GM21526 (cell line): ENCODE data around the gene MMS19.

Source experiments
- ATAC-seq: cut with Tn5 transposase; IDR thresholded peaks from one replicate; pipeline ENCODE4 v1.9.1; 2021; ENCODE audit warnings: moderate library complexity; ENCODE audit not compliant: unreplicated experiment, low FRiP score

MMS19 gene

DNA sequence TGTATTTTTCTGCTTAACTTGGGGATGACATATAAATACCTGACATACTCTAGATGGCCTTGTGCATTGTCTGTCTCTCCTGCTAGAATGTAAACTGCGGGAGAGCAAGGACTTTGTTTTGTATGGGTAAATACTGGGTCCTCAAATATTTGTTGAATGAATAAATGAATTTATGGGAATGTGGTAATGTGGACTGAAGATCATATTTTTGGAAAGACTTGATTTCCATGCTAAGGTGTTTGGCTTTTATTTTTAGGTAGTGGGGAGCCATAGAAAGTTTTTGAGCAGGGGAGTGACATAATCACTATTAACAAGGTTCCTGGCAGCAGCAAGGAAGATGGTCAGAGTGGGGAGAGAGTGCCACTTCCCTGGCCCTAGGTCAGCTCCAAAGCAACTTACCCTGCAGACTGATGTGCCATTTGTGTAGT, 27.5 kb upstream of the MMS19 start:
- no peak for ATAC-seq

DNA sequence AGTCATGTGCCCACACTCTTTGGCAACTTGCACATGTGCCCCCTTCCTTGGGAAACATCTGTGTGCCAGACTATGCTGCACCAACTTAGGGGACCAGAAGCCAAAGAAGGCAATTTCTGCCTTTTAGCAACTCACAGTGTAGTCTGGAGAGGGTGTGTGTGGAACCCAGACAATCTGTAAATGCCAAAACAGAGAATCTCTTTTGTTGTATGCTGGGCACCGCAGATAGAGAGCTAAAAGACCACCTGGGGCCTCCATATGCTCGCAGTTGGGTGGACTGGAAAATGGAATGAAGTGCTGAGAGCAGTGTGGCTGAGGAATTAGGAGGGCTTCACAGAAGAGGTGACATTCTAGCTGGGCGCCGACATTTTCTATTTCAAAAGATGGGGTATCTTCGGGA, 26.9 kb upstream of the MMS19 start:
- ATAC-seq: no peak

- no peak for ATAC-seq
Observed at GRCh38 chr10:97522937-97523336, 24.7 kb upstream of the MMS19 start.

GRCh38 chr10:97522071-97522470, 23.8 kb upstream of the MMS19 start:
- ATAC-seq: no peak

GRCh38 chr10:97520978-97521761, 22.9 kb upstream of the MMS19 start:
- ATAC-seq: no peak

DNA sequence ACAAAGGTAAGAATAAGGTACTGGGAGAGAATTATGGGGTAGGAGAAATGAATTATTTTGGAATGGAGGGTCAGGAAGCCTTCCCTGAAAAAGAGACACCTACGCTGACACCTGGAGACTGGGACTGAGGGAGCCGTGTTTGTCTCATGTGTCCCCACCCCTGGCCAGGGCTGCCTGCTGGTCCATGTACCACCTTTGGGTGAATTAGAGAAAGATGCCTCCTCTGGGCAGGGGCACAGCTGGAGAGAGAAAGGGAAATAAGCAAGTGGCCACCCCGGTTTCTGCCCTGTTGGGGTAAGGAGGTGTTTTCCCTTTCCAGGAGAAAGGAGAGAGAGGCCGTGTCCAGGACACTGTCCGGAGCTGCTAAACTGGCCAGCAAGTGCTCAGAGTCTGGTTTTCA, 22.3 kb upstream of the MMS19 start:
- no peak for ATAC-seq

GRCh38 chr10:97519342-97519741, 21.1 kb upstream of the MMS19 start:
- no peak for ATAC-seq

DNA sequence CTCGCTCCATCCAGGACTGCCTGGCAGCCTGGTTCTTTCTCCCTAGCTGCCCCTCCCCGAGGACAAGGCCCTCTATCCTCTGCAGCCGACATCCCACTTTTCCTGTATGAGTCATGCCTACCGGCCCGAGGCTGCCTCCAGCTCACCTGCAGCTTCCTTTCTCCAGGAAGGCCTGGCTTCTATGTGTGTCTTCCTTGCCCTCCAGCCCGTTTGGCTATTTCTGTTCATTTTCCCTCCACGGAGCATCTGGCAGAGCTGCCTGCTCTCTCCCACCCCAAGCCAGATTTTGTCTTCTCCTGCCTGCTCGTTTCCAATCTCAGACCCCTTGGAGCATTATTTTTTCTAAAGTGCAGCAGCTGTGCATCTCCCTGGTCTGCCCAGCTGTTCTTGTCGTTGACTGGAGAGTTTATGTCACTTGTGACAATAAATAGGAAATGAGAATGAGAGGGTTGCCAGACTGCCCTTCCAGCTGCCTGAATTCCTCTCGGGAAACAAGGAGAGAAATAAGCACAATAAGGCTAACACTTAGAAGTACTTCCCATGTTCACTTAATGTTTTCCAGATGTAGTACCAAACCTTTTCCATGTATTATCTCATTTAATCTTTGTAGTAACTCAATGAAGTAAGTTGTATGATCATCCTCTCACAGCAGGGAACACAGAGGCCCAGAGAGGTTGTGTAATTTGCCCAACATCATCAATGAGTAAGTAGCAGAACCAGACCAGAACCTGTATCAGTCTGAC, 20.2 kb upstream of the MMS19 start:
- ATAC-seq: no peak

DNA sequence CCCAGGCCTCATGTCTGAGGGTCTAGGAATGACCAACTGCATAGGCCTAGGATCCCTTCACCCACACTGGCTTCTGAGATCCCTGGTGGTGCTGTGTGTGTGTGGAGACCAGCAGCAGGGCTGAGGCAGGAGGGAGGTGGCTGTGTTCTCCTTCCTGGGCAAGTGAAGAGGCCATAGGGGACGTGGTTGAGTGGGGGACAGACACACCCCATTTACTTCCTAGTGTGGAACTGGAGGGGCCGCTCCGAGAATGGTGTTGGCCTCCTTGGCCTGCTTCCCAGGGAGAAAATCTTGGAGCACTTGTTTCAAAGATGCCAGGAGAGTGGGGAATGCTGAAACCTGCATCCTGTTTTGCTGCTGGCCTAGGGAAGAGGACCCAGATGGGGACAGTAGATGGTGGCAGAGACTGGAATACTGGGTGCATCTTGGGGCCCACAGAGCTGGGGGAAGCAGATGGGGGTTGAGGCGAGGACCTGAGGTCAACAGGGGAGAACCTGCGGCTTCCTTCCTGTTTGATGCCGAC, 19.6 kb upstream of the MMS19 start:
- ATAC-seq: no peak

DNA sequence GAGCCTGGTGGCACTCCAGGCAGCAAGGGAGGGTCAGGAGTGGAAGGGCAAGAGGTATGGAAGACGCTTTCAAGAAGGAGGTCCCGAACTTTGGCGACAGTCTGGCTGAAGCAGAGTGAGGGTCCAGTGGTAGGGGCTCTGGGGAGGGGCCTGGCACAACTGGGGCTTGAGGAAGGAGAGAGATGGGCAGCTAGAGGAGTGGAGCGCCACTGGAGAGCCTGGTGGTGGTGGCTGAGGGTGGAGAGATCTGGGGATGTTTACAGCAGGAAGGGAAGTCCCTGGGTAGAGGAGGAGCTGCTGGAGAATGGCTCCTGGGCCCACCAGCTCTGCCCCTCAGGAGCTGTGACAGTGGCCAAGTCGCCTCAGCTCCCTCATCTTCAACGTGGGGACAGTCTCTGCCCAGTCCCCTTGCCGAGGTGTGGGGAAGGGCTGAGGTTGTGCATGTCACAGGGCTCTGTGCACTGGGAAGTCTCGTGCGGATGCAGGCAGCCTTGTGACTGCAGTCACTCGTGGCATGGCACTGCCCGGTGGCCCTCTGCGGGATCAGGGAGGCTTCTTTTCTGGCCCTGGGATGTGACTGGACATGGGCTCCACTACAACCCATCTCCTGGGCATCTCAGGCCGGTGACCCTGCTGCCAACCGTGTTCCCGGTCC, 19.0 kb upstream of the MMS19 start:
- ATAC-seq: no peak

DNA sequence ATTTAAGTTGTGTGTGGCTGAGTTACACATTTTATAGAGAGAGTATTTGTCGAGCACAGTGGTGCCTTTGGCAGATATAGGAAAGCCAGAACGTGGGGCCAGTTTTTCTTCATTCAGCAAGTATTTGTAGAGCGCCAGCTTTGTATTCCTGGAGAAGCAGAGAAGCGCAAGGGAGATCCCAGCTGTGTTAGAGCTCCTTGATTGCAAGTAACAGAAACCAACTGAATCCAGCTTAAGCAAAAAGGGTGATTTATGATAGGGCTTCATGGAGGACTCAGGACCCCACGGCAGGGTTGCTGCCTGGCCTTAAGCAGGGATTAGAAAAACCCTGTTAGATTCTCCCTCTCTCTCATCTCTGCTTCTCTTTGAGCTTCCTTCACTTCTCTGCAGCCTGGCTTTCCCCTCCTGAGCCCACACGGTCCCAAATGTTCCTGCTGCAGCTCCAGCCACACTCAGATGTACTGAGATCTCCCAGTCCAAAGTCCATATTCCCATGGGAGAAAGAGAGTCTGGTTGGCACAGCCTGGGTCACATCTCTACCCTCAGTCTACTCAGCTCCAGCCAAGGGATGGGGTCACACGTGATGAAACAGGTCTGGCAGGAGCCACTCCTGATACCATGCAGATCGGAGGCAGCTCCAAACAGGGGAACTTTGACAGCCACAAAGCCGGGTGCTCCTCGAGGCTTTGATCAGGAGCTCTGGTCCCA, 17.2 kb upstream of the MMS19 start:
- no peak for ATAC-seq

DNA sequence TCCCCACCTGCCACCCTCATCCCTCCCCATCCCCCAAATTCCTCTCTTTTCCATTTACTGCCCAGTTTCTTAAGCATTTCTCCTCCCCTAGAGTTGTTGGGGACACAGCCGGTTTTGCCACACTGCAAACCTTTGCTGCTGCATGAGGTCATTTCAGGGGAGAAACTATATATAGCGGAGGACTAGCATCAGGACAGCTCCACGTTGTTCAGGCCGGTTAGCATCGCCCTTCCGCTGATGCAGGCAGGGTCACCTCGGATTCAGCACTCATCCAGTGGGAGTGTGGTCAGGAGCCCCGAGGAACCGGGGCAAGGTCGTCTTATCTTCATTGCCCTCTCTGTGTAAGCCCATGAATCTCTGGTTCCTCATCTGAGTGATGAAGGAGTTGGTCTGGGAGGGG, 16.1 kb upstream of the MMS19 start:
- no peak for ATAC-seq

- ATAC-seq: no peak
Observed at GRCh38 chr10:97512993-97513392, 14.8 kb upstream of the MMS19 start.

- no peak for ATAC-seq
Observed at GRCh38 chr10:97511711-97512440, 13.7 kb upstream of the MMS19 start.

DNA sequence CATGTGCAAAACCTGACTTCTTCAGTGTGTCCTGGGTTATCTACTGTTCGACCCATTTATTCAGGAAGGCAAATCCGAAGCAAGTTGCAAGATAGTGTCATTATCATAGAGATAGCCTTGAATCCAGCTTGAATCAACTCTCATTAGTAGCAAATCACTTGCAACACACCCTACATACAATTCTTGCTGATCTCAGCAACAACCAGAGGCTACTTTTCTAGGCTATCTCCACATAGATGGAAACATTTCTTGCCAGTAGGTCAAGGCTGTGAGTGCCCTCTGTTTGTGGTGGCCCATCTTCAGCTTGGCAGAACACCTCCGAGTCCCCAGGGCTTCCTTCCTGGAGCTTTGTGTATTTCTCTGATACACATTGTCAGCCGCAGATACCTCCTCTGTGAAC, 12.5 kb upstream of the MMS19 start:
- no peak for ATAC-seq

DNA sequence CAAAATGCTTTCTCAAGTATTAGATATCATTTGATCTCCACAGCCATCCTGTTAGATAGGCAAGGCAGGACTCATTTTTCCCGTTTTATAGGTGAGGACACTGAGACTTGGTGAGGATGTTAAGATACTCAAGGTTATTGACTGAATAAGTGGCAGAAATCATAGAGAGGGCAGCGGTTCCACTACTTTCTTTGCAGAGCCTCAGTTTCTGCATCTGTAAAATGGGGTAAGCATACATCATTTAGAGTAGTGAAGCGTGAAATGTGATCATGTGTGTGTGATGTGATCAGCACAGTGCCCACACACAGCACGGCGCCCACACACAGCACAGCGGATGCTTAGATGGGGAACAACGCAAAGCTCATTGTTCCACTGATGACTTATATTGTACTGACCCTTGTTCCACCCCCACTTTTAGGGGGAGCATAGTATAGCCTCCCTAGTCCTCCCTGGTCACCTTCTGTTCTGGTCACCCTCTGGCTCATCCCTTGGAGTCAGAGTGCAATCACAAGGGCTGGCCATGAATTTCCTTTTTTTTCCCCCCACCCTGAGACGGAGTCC, 11.0 kb upstream of the MMS19 start:
- no peak for ATAC-seq

- no peak for ATAC-seq
Observed at GRCh38 chr10:97508342-97508741, 10.1 kb upstream of the MMS19 start.

DNA sequence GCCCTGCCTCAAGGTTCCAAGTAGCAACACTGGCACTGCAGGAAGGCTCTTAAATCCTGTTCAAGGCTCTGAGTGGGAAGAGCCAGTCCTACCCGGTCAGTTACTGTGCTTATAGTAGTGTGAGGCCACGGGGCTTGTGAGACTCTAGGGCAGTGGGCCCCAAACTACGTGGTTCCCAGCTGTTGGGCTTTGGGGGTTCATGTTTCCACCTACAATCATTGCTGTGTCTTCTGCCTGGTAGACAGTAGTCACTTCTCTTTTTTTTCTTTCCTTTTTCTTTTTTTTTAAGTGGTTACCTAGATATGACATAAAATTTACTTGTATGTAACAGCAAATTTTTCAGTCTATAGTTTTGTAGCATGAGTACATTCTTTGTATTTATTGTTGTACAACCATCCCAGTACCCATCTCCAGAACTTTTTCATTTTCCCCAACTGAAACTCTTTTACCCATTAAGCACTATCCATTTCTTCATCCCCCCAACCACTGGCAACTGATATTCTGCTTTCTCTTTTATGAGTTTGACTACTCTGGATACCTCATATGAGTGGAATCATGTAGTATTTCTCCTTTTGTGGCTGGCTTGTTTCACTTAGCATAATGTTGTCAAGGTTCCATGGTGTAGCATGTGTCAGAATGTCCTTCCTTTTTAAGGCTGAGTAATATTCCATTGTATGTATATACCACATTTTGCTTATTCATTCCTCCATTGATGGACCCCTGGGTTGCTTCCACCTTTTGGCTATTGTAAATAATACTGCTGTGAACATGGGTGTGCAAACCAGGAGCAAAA, 8.2 kb upstream of the MMS19 start:
- ATAC-seq: no peak

GRCh38 chr10:97505152-97505551, 6.9 kb upstream of the MMS19 start:
- no peak for ATAC-seq
